Measurements from ENCODE around the gene SMARCE1.

Gene SMARCE1

GRCh38 chr17:40615068-40615840, 32.4 kb downstream of the SMARCE1 start:
- peaks cover 0 to 41% of the 10 kb centered on the region in 2 experiments for H3K27me3 ChIP-seq (ENCODE audit: control insufficient read depth in 1 of 2, insufficient read depth in 1 of 2, low read length in 2 of 2)
- no peak overlapping the region for H3K18ac ChIP-seq (ENCODE audit: low read depth in 1 of 2, low read length in 2 of 2)
- H3K27ac ChIP-seq (ENCODE audit: low read length, poor library complexity, severe bottlenecking) = peak overlapping the region; percentile 70
- H2BK12ac ChIP-seq (ENCODE audit: low read length in 2 of 2) = no peak overlapping the region
- peak; percentile 46 for DNase-seq
- no peak overlapping the region for H2AFZ ChIP-seq (ENCODE audit: low read depth, low read length)
- peak overlapping the region; percentile 14 for H2BK5ac ChIP-seq (ENCODE audit: low read depth, low read length, poor library complexity, severe bottlenecking)
- H2BK15ac ChIP-seq (ENCODE audit: low read depth, poor library complexity, severe bottlenecking) = no peak overlapping the region
- no peak overlapping the region for H4K91ac ChIP-seq (ENCODE audit: low read length)
- no peak overlapping the region for H4K8ac ChIP-seq (ENCODE audit: low read length)
- H2BK120ac ChIP-seq (ENCODE audit: low read depth, low read length) = no peak overlapping the region
- 67% methylated on average over 7 of the region's 7 CpGs for WGBS
- H2AK5ac ChIP-seq (ENCODE audit: low read length, severe bottlenecking) = peak overlapping the region; percentile 23
- no peak overlapping the region for H3K4ac ChIP-seq (ENCODE audit: low read depth in 1 of 2, low read length in 2 of 2)
- no peaks in the 10 kb centered on the region for H3K79me1 ChIP-seq (replicated peaks; ENCODE audit: low read length, poor library complexity, severe bottlenecking)
- H3K9ac ChIP-seq (ENCODE audit: low read length) = no peak overlapping the region
- H3K23ac ChIP-seq (ENCODE audit: low read length in 2 of 2) = no peak overlapping the region
- H3K4me1 ChIP-seq (ENCODE audit: control insufficient read depth, insufficient read depth, low read depth, low read length) = peaks cover 25% of the 10 kb centered on the region
- no peak overlapping the region for H3K4me2 ChIP-seq (ENCODE audit: low read length, poor library complexity, severe bottlenecking)
- H3K9me3 ChIP-seq (ENCODE audit: control insufficient read depth, low read length) = no peaks in the 10 kb centered on the region
- H3K14ac ChIP-seq (ENCODE audit: low read length in 2 of 2) = no peak overlapping the region
- no peaks in the 10 kb centered on the region for H3K36me3 ChIP-seq (ENCODE audit: control insufficient read depth in 1 of 2, insufficient read depth in 2 of 2, low read depth in 1 of 2, low read length in 2 of 2)
- H3K4me3 ChIP-seq (ENCODE audit: insufficient read depth in 1 of 2, low read depth in 1 of 2, low read length in 2 of 2) = no peak overlapping the region

DNA sequence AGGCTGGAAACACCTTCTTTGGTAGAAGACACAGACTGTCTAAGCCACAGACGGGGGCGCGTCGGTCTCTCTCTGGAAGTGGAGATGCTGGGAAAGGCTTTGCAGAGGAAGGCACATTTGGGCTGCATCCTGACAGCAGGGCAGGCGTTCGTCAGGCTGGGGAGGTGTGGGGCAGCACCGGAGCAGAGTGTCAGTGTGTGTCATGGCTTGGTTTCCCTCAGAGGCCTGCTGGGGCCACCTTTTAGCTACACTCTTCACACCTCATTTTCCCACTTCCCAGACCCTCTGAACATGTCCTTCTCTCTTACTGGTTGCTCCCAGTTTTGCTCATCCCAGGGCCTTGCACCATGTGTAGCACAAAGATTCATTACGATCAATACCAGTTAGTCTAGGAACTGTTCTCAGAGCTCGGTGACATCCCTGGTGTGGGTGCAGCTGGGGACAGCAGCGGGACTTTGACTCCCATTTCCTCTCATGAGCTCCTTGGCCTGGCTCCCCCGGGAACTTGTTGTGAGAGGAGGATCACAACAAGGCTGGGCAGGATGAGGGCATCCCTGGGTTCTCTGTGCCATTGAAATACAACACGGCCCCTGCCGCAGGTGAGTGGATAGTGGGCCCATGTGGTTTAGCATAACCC, 33.1 kb downstream of the SMARCE1 start:
- Histone ChIP-seq H3K9me3 (ENCODE audit: control insufficient read depth, low read length) (no peaks in the 10 kb centered on the region), H2BK15ac (ENCODE audit: low read depth, poor library complexity, severe bottlenecking) (no peak overlapping the region), H3K36me3 (ENCODE audit: control insufficient read depth in 1 of 2, insufficient read depth in 2 of 2, low read depth in 1 of 2, low read length in 2 of 2) (no peaks in the 10 kb centered on the region), H3K23ac (ENCODE audit: low read length in 2 of 2) (no peak overlapping the region), H3K4me1 (ENCODE audit: control insufficient read depth, insufficient read depth, low read depth, low read length) (peaks cover 23% of the 10 kb centered on the region), H3K27ac (ENCODE audit: low read length, poor library complexity, severe bottlenecking) (peak overlapping the region; percentile 70), H2BK5ac (ENCODE audit: low read depth, low read length, poor library complexity, severe bottlenecking) (no peak overlapping the region), H4K8ac (ENCODE audit: low read length) (no peak overlapping the region), H3K79me1 (replicated peaks; ENCODE audit: low read length, poor library complexity, severe bottlenecking) (no peaks in the 10 kb centered on the region), H3K27me3 (ENCODE audit: control insufficient read depth in 1 of 2, insufficient read depth in 1 of 2, low read length in 2 of 2) (peaks cover 0 to 41% of the 10 kb centered on the region in 2 experiments), H2AK5ac (ENCODE audit: low read length, severe bottlenecking) (peak overlapping the region; percentile 23), H3K4me2 (ENCODE audit: low read length, poor library complexity, severe bottlenecking) (no peak overlapping the region), H3K9ac (ENCODE audit: low read length) (no peak overlapping the region), H2AFZ (ENCODE audit: low read depth, low read length) (no peak overlapping the region), H4K91ac (ENCODE audit: low read length) (no peak overlapping the region), H3K4ac (ENCODE audit: low read depth in 1 of 2, low read length in 2 of 2) (no peak overlapping the region), H2BK12ac (ENCODE audit: low read length in 2 of 2) (no peak overlapping the region), H3K4me3 (ENCODE audit: insufficient read depth in 1 of 2, low read depth in 1 of 2, low read length in 2 of 2) (no peak overlapping the region), H3K14ac (ENCODE audit: low read length in 2 of 2) (no peak overlapping the region), H2BK120ac (ENCODE audit: low read depth, low read length) (no peak overlapping the region), H3K18ac (ENCODE audit: low read depth in 1 of 2, low read length in 2 of 2) (no peak overlapping the region)
- 77% methylated on average over 13 of the region's 13 CpGs for WGBS
- no peak for DNase-seq

- Histone ChIP-seq H2BK15ac (ENCODE audit: low read depth, poor library complexity, severe bottlenecking) (no peak overlapping the region), H4K91ac (ENCODE audit: low read length) (no peak overlapping the region), H3K9ac (ENCODE audit: low read length) (no peak overlapping the region), H3K4ac (ENCODE audit: low read depth in 1 of 2, low read length in 2 of 2) (no peak overlapping the region), H3K27me3 (ENCODE audit: control insufficient read depth in 1 of 2, insufficient read depth in 1 of 2, low read length in 2 of 2) (peaks cover 0 to 37% of the 10 kb centered on the region in 2 experiments), H3K4me2 (ENCODE audit: low read length, poor library complexity, severe bottlenecking) (no peak overlapping the region), H3K4me1 (ENCODE audit: control insufficient read depth, insufficient read depth, low read depth, low read length) (peaks cover 23% of the 10 kb centered on the region), H4K8ac (ENCODE audit: low read length) (no peak overlapping the region), H3K14ac (ENCODE audit: low read length in 2 of 2) (no peak overlapping the region), H2BK12ac (ENCODE audit: low read length in 2 of 2) (no peak overlapping the region), H2BK5ac (ENCODE audit: low read depth, low read length, poor library complexity, severe bottlenecking) (no peak overlapping the region), H2BK120ac (ENCODE audit: low read depth, low read length) (no peak overlapping the region), H3K79me1 (replicated peaks; ENCODE audit: low read length, poor library complexity, severe bottlenecking) (no peaks in the 10 kb centered on the region), H3K23ac (ENCODE audit: low read length in 2 of 2) (no peak overlapping the region), H3K18ac (ENCODE audit: low read depth in 1 of 2, low read length in 2 of 2) (no peak overlapping the region), H3K36me3 (ENCODE audit: control insufficient read depth in 1 of 2, insufficient read depth in 2 of 2, low read depth in 1 of 2, low read length in 2 of 2) (no peaks in the 10 kb centered on the region), H3K27ac (ENCODE audit: low read length, poor library complexity, severe bottlenecking) (no peak overlapping the region), H3K4me3 (ENCODE audit: insufficient read depth in 1 of 2, low read depth in 1 of 2, low read length in 2 of 2) (no peak overlapping the region), H3K9me3 (ENCODE audit: control insufficient read depth, low read length) (no peaks in the 10 kb centered on the region), H2AFZ (ENCODE audit: low read depth, low read length) (no peak overlapping the region), H2AK5ac (ENCODE audit: low read length, severe bottlenecking) (peak overlapping the region; percentile 16)
- DNase-seq = no peak
- 96% methylated on average over 4 of the region's 5 CpGs for WGBS
These were observed 34.0 kb downstream of the SMARCE1 start for GRCh38 chr17:40613467-40614154.

DNA sequence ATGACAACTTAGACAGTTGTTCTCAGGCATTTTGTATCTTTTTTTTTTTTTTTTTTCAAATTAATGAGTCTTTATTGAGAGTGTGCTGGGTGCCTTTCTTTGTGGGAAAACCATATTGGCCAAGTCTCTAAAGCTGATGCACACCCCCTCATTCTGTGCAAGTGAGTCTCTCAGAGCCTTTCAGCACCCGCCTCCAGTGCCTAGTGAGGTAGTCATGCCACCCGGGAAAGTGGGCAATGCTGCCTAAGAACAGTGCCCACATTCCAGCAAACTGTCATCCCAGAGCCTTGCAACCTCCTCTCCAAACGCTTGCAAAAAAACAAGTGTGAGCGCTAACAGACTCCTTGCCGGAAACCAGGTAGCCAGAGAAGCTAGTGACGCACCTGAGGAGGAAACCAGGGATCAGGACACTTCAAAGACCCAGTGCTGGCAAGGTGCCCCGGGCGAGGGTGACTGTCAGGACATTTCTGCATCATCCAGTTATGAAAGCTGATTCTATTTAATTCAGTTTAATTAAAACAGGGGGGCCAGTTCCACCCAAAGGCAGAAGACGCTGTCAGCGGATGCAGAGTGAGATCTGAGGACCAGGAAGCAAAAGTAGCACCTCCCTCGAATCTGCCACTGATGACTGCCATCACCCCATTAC, 34.9 kb downstream of the SMARCE1 start:
- Histone ChIP-seq H4K8ac (ENCODE audit: low read length) (no peak overlapping the region), H2AFZ (ENCODE audit: low read depth, low read length) (no peak overlapping the region), H2BK120ac (ENCODE audit: low read depth, low read length) (no peak overlapping the region), H3K4me3 (ENCODE audit: insufficient read depth in 1 of 2, low read depth in 1 of 2, low read length in 2 of 2) (no peak overlapping the region), H2AK5ac (ENCODE audit: low read length, severe bottlenecking) (peak overlapping the region; percentile 16), H3K14ac (ENCODE audit: low read length in 2 of 2) (no peak overlapping the region), H3K4me1 (ENCODE audit: control insufficient read depth, insufficient read depth, low read depth, low read length) (peaks cover 23% of the 10 kb centered on the region), H3K27ac (ENCODE audit: low read length, poor library complexity, severe bottlenecking) (no peak overlapping the region), H3K23ac (ENCODE audit: low read length in 2 of 2) (no peak overlapping the region), H3K18ac (ENCODE audit: low read depth in 1 of 2, low read length in 2 of 2) (no peak overlapping the region), H3K79me1 (replicated peaks; ENCODE audit: low read length, poor library complexity, severe bottlenecking) (no peaks in the 10 kb centered on the region), H2BK15ac (ENCODE audit: low read depth, poor library complexity, severe bottlenecking) (no peak overlapping the region), H3K9me3 (ENCODE audit: control insufficient read depth, low read length) (no peaks in the 10 kb centered on the region), H4K91ac (ENCODE audit: low read length) (no peak overlapping the region), H3K9ac (ENCODE audit: low read length) (no peak overlapping the region), H2BK12ac (ENCODE audit: low read length in 2 of 2) (no peak overlapping the region), H2BK5ac (ENCODE audit: low read depth, low read length, poor library complexity, severe bottlenecking) (no peak overlapping the region), H3K4ac (ENCODE audit: low read depth in 1 of 2, low read length in 2 of 2) (no peak overlapping the region), H3K27me3 (ENCODE audit: control insufficient read depth in 1 of 2, insufficient read depth in 1 of 2, low read length in 2 of 2) (peaks cover 0 to 37% of the 10 kb centered on the region in 2 experiments), H3K4me2 (ENCODE audit: low read length, poor library complexity, severe bottlenecking) (no peak overlapping the region), H3K36me3 (ENCODE audit: control insufficient read depth in 1 of 2, insufficient read depth in 2 of 2, low read depth in 1 of 2, low read length in 2 of 2) (no peaks in the 10 kb centered on the region)
- 86% methylated on average over 9 of the region's 11 CpGs for WGBS
- no peak for DNase-seq

Measured in mesenchymal stem cell (in vitro differentiated cells and primary cell).